ENCODE measurements around the gene MAPK8IP3.

The MAPK8IP3 gene

GRCh38 chr16:1710811-1711507 lies 5.0 kb downstream of the MAPK8IP3 start:
- peaks cover 0 to 10% of the 10 kb centered on the region in 2 experiments for H3K36me3 ChIP-seq (ENCODE audit: control insufficient read depth in 1 of 2, insufficient read depth in 2 of 2, low read depth in 1 of 2, low read length in 2 of 2)
- H3K9ac ChIP-seq (ENCODE audit: low read length), result no peak overlapping the region
- no peaks in the 10 kb centered on the region for H3K9me3 ChIP-seq (ENCODE audit: control insufficient read depth, low read length)
- no peak overlapping the region for H3K23ac ChIP-seq (ENCODE audit: low read length in 2 of 2)
- no peak overlapping the region for H3K18ac ChIP-seq (ENCODE audit: low read depth in 1 of 2, low read length in 2 of 2)
- WGBS, result 97% methylated on average over 15 of the region's 17 CpGs
- no peak overlapping the region for H3K4ac ChIP-seq (ENCODE audit: low read depth in 1 of 2, low read length in 2 of 2)
- no peak overlapping the region for H2BK120ac ChIP-seq (ENCODE audit: low read depth, low read length)
- H3K4me2 ChIP-seq (ENCODE audit: low read length, poor library complexity, severe bottlenecking), result no peak overlapping the region
- no peak overlapping the region for H4K8ac ChIP-seq (ENCODE audit: low read length)
- H3K14ac ChIP-seq (ENCODE audit: low read length in 2 of 2), result no peak overlapping the region
- H2AFZ ChIP-seq (ENCODE audit: low read depth, low read length), result no peak overlapping the region
- DNase-seq, result no peak
- no peak overlapping the region for H2BK5ac ChIP-seq (ENCODE audit: low read depth, low read length, poor library complexity, severe bottlenecking)
- H4K91ac ChIP-seq (ENCODE audit: low read length), result no peak overlapping the region
- no peak overlapping the region for H3K4me3 ChIP-seq (ENCODE audit: insufficient read depth in 1 of 2, low read depth in 1 of 2, low read length in 2 of 2)
- no peaks in the 10 kb centered on the region for H3K27me3 ChIP-seq (ENCODE audit: control insufficient read depth in 1 of 2, insufficient read depth in 1 of 2, low read length in 2 of 2)
- no peak overlapping the region for H3K27ac ChIP-seq (ENCODE audit: low read length, poor library complexity, severe bottlenecking)
- H2AK5ac ChIP-seq (ENCODE audit: low read length, severe bottlenecking), result no peak overlapping the region
- H2BK15ac ChIP-seq (ENCODE audit: low read depth, poor library complexity, severe bottlenecking), result no peak overlapping the region
- peaks cover 47% of the 10 kb centered on the region for H3K4me1 ChIP-seq (ENCODE audit: control insufficient read depth, insufficient read depth, low read depth, low read length)
- no peak overlapping the region for H2BK12ac ChIP-seq (ENCODE audit: low read length in 2 of 2)
- peaks cover 17% of the 10 kb centered on the region for H3K79me1 ChIP-seq (replicated peaks; ENCODE audit: low read length, poor library complexity, severe bottlenecking)

GRCh38 chr16:1712791-1713261 lies 6.8 kb downstream of the MAPK8IP3 start:
- Histone ChIP-seq H3K4me1 (ENCODE audit: control insufficient read depth, insufficient read depth, low read depth, low read length) (peaks cover 46% of the 10 kb centered on the region), H3K18ac (ENCODE audit: low read depth in 1 of 2, low read length in 2 of 2) (no peak overlapping the region), H3K23ac (ENCODE audit: low read length in 2 of 2) (no peak overlapping the region), H3K36me3 (ENCODE audit: control insufficient read depth in 1 of 2, insufficient read depth in 2 of 2, low read depth in 1 of 2, low read length in 2 of 2) (peaks cover 0 to 10% of the 10 kb centered on the region in 2 experiments), H3K9me3 (ENCODE audit: control insufficient read depth, low read length) (no peaks in the 10 kb centered on the region), H3K79me1 (replicated peaks; ENCODE audit: low read length, poor library complexity, severe bottlenecking) (peaks cover 17% of the 10 kb centered on the region), H3K4me3 (ENCODE audit: insufficient read depth in 1 of 2, low read depth in 1 of 2, low read length in 2 of 2) (no peak overlapping the region), H2AK5ac (ENCODE audit: low read length, severe bottlenecking) (no peak overlapping the region), H2BK120ac (ENCODE audit: low read depth, low read length) (no peak overlapping the region), H2BK12ac (ENCODE audit: low read length in 2 of 2) (no peak overlapping the region), H3K9ac (ENCODE audit: low read length) (peak overlapping the region; percentile 7), H4K8ac (ENCODE audit: low read length) (peak overlapping the region; percentile 19), H2BK5ac (ENCODE audit: low read depth, low read length, poor library complexity, severe bottlenecking) (no peak overlapping the region), H2AFZ (ENCODE audit: low read depth, low read length) (no peak overlapping the region), H2BK15ac (ENCODE audit: low read depth, poor library complexity, severe bottlenecking) (no peak overlapping the region), H3K14ac (ENCODE audit: low read length in 2 of 2) (no peak overlapping the region), H3K4me2 (ENCODE audit: low read length, poor library complexity, severe bottlenecking) (no peak overlapping the region), H3K4ac (ENCODE audit: low read depth in 1 of 2, low read length in 2 of 2) (peak overlapping the region in 1 of 2 experiments; percentile 1), H3K27me3 (ENCODE audit: control insufficient read depth in 1 of 2, insufficient read depth in 1 of 2, low read length in 2 of 2) (no peaks in the 10 kb centered on the region), H4K91ac (ENCODE audit: low read length) (peak overlapping the region; percentile 49), H3K27ac (ENCODE audit: low read length, poor library complexity, severe bottlenecking) (no peak overlapping the region)
- 76% methylated on average over 12 of the region's 14 CpGs for WGBS
- peak; percentile 57 for DNase-seq

GRCh38 chr16:1713331-1713730 lies 7.3 kb downstream of the MAPK8IP3 start:
- peaks cover 46% of the 10 kb centered on the region for H3K4me1 ChIP-seq (ENCODE audit: control insufficient read depth, insufficient read depth, low read depth, low read length)
- H2BK5ac ChIP-seq (ENCODE audit: low read depth, low read length, poor library complexity, severe bottlenecking), result no peak overlapping the region
- H3K14ac ChIP-seq (ENCODE audit: low read length in 2 of 2), result no peak overlapping the region
- no peak for DNase-seq
- H3K79me1 ChIP-seq (replicated peaks; ENCODE audit: low read length, poor library complexity, severe bottlenecking), result peaks cover 17% of the 10 kb centered on the region
- H2AFZ ChIP-seq (ENCODE audit: low read depth, low read length), result no peak overlapping the region
- no peak overlapping the region for H4K8ac ChIP-seq (ENCODE audit: low read length)
- no peaks in the 10 kb centered on the region for H3K27me3 ChIP-seq (ENCODE audit: control insufficient read depth in 1 of 2, insufficient read depth in 1 of 2, low read length in 2 of 2)
- no peak overlapping the region for H2BK12ac ChIP-seq (ENCODE audit: low read length in 2 of 2)
- no peak overlapping the region for H2BK120ac ChIP-seq (ENCODE audit: low read depth, low read length)
- no peak overlapping the region for H3K18ac ChIP-seq (ENCODE audit: low read depth in 1 of 2, low read length in 2 of 2)
- H3K27ac ChIP-seq (ENCODE audit: low read length, poor library complexity, severe bottlenecking), result peak overlapping the region; percentile 18
- peak overlapping the region; percentile 7 for H3K9ac ChIP-seq (ENCODE audit: low read length)
- peaks cover 0 to 10% of the 10 kb centered on the region in 2 experiments for H3K36me3 ChIP-seq (ENCODE audit: control insufficient read depth in 1 of 2, insufficient read depth in 2 of 2, low read depth in 1 of 2, low read length in 2 of 2)
- H4K91ac ChIP-seq (ENCODE audit: low read length), result no peak overlapping the region
- H3K23ac ChIP-seq (ENCODE audit: low read length in 2 of 2), result no peak overlapping the region
- H3K4me2 ChIP-seq (ENCODE audit: low read length, poor library complexity, severe bottlenecking), result peak overlapping the region; percentile 14
- 78% methylated on average over 5 of the region's 7 CpGs for WGBS
- H3K9me3 ChIP-seq (ENCODE audit: control insufficient read depth, low read length), result no peaks in the 10 kb centered on the region
- H3K4ac ChIP-seq (ENCODE audit: low read depth in 1 of 2, low read length in 2 of 2), result peak overlapping the region in 1 of 2 experiments; percentile 3
- H2AK5ac ChIP-seq (ENCODE audit: low read length, severe bottlenecking), result no peak overlapping the region
- no peak overlapping the region for H3K4me3 ChIP-seq (ENCODE audit: insufficient read depth in 1 of 2, low read depth in 1 of 2, low read length in 2 of 2)
- no peak overlapping the region for H2BK15ac ChIP-seq (ENCODE audit: low read depth, poor library complexity, severe bottlenecking)

- H4K91ac ChIP-seq (ENCODE audit: low read length), result no peak overlapping the region
- H3K18ac ChIP-seq (ENCODE audit: low read depth in 1 of 2, low read length in 2 of 2), result no peak overlapping the region
- H3K4me2 ChIP-seq (ENCODE audit: low read length, poor library complexity, severe bottlenecking), result no peak overlapping the region
- H3K36me3 ChIP-seq (ENCODE audit: control insufficient read depth in 1 of 2, insufficient read depth in 2 of 2, low read depth in 1 of 2, low read length in 2 of 2), result peaks cover 0 to 10% of the 10 kb centered on the region in 2 experiments
- peak overlapping the region in 1 of 2 experiments; percentile 1 for H3K14ac ChIP-seq (ENCODE audit: low read length in 2 of 2)
- 85% methylated on average over 14 of the region's 14 CpGs for WGBS
- H3K9ac ChIP-seq (ENCODE audit: low read length), result no peak overlapping the region
- no peak overlapping the region for H2BK120ac ChIP-seq (ENCODE audit: low read depth, low read length)
- DNase-seq, result no peak
- peak overlapping the region in 1 of 2 experiments; percentile 8 for H2BK12ac ChIP-seq (ENCODE audit: low read length in 2 of 2)
- H3K9me3 ChIP-seq (ENCODE audit: control insufficient read depth, low read length), result no peaks in the 10 kb centered on the region
- peaks cover 19% of the 10 kb centered on the region for H3K79me1 ChIP-seq (replicated peaks; ENCODE audit: low read length, poor library complexity, severe bottlenecking)
- H4K8ac ChIP-seq (ENCODE audit: low read length), result no peak overlapping the region
- peaks cover 45% of the 10 kb centered on the region for H3K4me1 ChIP-seq (ENCODE audit: control insufficient read depth, insufficient read depth, low read depth, low read length)
- H3K4ac ChIP-seq (ENCODE audit: low read depth in 1 of 2, low read length in 2 of 2), result no peak overlapping the region
- no peaks in the 10 kb centered on the region for H3K27me3 ChIP-seq (ENCODE audit: control insufficient read depth in 1 of 2, insufficient read depth in 1 of 2, low read length in 2 of 2)
- H3K27ac ChIP-seq (ENCODE audit: low read length, poor library complexity, severe bottlenecking), result no peak overlapping the region
- no peak overlapping the region for H2BK5ac ChIP-seq (ENCODE audit: low read depth, low read length, poor library complexity, severe bottlenecking)
- H2BK15ac ChIP-seq (ENCODE audit: low read depth, poor library complexity, severe bottlenecking), result no peak overlapping the region
- no peak overlapping the region for H3K4me3 ChIP-seq (ENCODE audit: insufficient read depth in 1 of 2, low read depth in 1 of 2, low read length in 2 of 2)
- no peak overlapping the region for H2AFZ ChIP-seq (ENCODE audit: low read depth, low read length)
- H3K23ac ChIP-seq (ENCODE audit: low read length in 2 of 2), result no peak overlapping the region
- H2AK5ac ChIP-seq (ENCODE audit: low read length, severe bottlenecking), result peak overlapping the region; percentile 26
Measured at GRCh38 chr16:1713933-1714332, 7.9 kb downstream of the MAPK8IP3 start.

Measured in mesenchymal stem cell (in vitro differentiated cells and primary cell).